Suprapubic skin (tissue), 3 donors: Measurements from ENCODE around the gene NDUFA13.

Source experiments
- EP300 ChIP-seq: sonication (generic); formaldehyde crosslinking; IDR thresholded peaks from one replicate; pipeline ENCODE4 v1.6.1; 2017; ENCODE audit warnings: antibody characterized with exemption
- POLR2A ChIP-seq, 2 donors: fragments of 450-650 bp; IDR thresholded peaks; one replicate each; pipeline ENCODE4 v1.6.1; 2017; ENCODE audit warnings: antibody characterized with exemption in 2 of 2, mild to moderate bottlenecking in 2 of 2, moderate library complexity in 2 of 2
- TF ChIP-seq, protein P1 (sequence below), 2 donors: fragments of 200-600 bp in 1 of 2; fragments of 450-650 bp in 1 of 2; sonication (generic) in 1 of 2; IDR thresholded peaks; one replicate each; pipeline ENCODE4 v1.5.1; 2016 to 2019; ENCODE audit warnings: antibody characterized with exemption in 2 of 2, mild to moderate bottlenecking in 1 of 2, moderate library complexity in 1 of 2

DNA sequence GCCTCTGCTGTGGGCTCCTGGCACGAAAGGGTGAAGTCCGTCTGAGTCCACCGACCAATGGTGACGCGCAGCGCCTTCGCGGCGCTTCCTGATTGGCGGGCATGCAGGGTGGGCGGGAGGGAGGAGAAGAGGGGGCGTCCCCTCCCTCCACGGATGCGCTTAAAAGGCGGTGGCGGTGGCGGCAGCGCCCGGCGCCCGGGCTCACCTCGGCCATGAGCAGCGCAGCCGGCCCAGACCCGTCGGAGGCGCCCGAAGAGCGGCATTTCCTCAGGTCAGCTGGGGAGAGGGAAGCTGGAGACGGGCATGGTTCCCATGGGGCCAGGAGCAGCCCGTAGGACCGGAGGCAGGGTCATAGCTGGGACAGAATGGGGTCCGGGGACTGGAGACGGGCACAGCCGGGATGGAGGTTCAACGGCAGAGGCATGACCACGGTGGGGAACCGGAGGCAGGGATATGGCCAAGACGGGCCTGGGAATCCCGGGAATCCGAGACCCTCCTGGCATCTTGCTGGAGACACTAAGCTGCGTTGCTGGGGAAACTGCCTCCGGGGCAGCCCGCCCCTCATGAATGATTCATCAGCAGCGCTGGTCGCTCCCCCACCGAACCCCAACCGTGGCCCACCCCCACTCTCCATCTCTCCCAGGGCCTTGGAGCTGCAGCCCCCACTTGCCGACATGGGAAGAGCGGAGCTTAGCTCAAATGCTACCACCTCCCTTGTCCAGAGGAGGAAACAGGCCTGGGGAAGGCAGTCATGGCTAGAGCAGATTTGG, 12.9 kb downstream of the NDUFA13 start, which contains the start of gene YJEFN3:
- no peak for TF ChIP-seq POLR2A (IDR thresholded peaks at IDR 0.05)
- TF ChIP-seq, protein P1, sequence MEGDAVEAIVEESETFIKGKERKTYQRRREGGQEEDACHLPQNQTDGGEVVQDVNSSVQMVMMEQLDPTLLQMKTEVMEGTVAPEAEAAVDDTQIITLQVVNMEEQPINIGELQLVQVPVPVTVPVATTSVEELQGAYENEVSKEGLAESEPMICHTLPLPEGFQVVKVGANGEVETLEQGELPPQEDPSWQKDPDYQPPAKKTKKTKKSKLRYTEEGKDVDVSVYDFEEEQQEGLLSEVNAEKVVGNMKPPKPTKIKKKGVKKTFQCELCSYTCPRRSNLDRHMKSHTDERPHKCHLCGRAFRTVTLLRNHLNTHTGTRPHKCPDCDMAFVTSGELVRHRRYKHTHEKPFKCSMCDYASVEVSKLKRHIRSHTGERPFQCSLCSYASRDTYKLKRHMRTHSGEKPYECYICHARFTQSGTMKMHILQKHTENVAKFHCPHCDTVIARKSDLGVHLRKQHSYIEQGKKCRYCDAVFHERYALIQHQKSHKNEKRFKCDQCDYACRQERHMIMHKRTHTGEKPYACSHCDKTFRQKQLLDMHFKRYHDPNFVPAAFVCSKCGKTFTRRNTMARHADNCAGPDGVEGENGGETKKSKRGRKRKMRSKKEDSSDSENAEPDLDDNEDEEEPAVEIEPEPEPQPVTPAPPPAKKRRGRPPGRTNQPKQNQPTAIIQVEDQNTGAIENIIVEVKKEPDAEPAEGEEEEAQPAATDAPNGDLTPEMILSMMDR (IDR thresholded peaks at IDR 0.05): no peak
- TF ChIP-seq EP300: no peak
